ENCODE measurements around the gene MED13L.
"Not testable (repeated sequence)": the region's sequence is repeated elsewhere in the genome, so short reads cannot be mapped to it uniquely, and the experiment has no call there.

MED13L gene

DNA sequence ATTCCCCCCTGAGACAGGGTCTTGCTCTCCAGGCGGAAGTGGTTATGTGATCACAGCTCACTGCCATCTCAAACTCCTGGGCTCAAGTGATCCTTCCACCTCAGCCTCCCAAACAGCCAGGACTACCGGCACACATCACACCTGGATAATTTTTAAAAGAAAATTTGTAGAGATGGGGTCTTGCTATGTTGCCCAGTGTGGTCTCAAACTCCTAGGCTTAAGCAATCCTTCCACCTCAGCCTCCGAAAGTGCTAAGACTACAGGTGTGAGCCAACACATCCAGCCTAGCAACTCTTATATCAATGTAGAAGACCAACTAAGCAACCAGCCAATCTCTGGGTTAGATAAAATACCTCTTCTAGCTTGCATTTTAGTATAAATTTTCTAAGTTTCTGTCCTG lies 297.2 kb downstream of the MED13L start:
- no peak overlapping the region for H3K27ac Mint-ChIP-seq

DNA sequence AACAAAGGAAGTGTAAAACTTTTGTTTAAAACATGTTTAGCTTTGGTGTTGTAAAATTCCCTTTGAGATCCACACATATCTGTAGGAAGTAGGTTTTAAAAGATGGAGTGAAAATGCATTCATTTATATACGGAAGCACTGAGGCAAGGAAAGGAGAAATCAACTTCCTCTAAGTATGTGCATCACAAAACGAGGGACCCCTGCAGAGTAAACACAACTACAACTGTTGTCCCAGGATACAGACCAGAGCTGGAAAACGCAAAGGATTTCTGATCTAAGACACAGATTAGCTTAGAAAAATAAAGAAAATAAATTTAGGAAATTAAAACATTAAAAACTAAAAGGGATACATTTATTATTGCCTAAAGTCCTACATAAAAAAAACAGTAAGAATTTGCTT lies 297.6 kb downstream of the MED13L start:
- no peaks in the 10 kb centered on the region for H3K27me3 Mint-ChIP-seq
- H3K27ac Mint-ChIP-seq: no peak overlapping the region
- no peak overlapping the region for H3K4me3 Mint-ChIP-seq
- H3K4me1 Mint-ChIP-seq: no peaks in the 10 kb centered on the region
- H3K9me3 Mint-ChIP-seq: no peaks in the 10 kb centered on the region
- ATAC-seq (no peak), DNase-seq (no peak)

More for the DNA sequence above, 297.2 kb downstream of the MED13L start:
- no peak for ATAC-seq
- DNase-seq: no peak
- Mint-ChIP-seq H3K4me3 (no peak overlapping the region), H3K4me1 (no peaks in the 10 kb centered on the region), H3K9me3 (no peaks in the 10 kb centered on the region), H3K27me3 (no peaks in the 10 kb centered on the region)

DNA sequence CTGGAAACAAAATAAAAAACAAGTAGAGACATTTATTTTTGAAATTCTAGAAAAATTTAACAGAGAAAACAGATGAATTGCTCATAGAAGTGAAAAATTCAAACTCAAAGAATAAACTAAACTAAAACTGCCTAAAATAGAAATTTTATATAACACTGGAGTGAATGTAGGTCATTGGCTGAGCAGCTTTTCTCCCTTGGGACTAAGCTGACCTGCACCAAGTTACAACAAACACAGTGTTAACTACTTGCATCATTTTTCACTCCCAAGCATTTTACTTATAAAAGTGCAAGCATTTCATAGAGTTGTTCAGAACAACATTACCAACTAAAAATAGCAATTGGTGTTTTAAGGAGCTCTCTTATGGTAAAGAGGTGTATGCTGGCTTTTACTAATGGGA lies 298.1 kb downstream of the MED13L start:
- Mint-ChIP-seq H3K4me1 (no peaks in the 10 kb centered on the region), H3K27ac (no peak overlapping the region), H3K4me3 (no peak overlapping the region)

DNA sequence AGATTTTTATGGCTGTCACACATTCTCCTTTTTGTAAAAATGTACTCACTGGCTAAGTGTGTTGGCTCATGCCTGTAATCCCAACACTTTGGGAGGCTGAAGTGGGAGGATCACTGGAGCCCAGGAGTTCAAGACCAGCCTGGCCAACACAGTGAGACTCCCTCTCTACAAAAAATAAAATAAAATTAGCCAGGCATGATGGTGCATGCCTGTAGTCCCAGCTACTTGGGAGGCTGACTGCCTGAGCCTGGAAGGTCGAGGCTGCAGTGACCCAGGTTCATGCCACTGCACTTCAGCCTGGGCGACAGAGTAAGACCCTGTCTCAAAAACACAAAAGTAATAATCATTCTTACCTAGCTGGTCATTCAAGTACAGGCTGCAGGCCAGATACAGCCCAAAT lies 300.7 kb downstream of the MED13L start:
- H3K27ac Mint-ChIP-seq: peak overlapping the region in 1 of 2 donors; percentile 13
- not testable (repeated sequence) for DNase-seq

More for the DNA sequence above, 298.1 kb downstream of the MED13L start:
- H3K27me3 Mint-ChIP-seq: no peaks in the 10 kb centered on the region
- no peak for DNase-seq
- no peak for ATAC-seq
- no peaks in the 10 kb centered on the region for H3K9me3 Mint-ChIP-seq

DNA sequence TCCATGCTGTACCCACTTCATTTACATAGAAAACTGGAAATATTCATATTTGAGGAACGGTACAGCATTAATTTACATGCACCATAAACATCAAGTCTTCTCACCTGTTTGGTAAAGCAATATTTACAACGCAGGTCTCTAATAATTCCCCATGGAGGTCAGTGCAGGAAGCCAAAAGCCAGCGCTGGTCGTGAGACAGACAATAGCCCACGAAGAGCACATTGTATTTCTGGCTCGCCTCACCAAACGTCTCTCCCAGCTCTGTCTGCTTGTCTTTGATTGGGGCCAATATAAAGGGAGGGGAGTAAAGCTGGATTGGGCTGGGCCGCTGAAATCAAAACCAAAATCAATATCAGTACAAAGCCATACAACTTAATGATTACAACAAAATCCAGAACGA lies 302.1 kb downstream of the MED13L start:
- Mint-ChIP-seq H3K27me3 (no peaks in the 10 kb centered on the region), H3K9me3 (no peaks in the 10 kb centered on the region), H3K4me1 (no peaks in the 10 kb centered on the region), H3K4me3 (no peak overlapping the region), H3K27ac (no peak overlapping the region)
- ATAC-seq: no peak
- DNase-seq: no peak

More for the DNA sequence above, 300.7 kb downstream of the MED13L start:
- not testable (repeated sequence) for H3K27me3 Mint-ChIP-seq, H3K4me3 Mint-ChIP-seq, H3K4me1 Mint-ChIP-seq, ATAC-seq, H3K9me3 Mint-ChIP-seq

DNA sequence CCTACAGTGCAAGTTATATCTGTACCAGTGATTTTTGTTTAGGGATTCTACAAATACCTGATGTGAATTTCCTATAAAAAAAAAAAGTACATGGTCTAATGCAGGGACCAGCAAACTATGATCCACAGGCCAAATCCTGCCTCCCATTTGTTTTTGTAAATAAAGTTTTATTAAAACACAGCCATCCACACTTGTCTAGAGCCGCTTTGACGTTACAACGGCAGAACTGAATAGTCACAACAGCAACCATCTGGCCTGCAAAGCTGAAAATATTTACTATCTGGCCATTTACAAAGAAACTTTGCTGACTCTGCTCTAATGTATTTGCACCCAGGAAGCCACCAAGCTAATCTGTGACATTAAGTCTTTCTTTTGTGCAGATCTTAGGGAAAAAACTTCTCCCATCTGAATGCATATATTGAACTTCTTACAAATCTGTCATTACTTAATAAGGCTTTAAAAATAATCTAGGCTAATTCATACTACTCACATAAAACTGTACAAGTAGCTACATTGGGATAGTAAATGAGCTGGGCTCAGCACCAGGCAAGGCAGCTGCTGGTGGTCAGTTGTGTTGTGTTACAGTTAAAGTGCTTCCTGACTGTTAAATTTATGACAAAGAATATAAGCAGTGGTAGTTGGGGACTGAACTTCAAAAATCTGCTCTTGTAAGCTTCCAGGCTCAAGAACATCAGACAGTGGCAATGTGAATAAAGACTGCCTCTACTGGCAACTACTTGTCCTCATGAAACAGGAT lies 303.3 kb downstream of the MED13L start:
- ATAC-seq: no peak
- no peaks in the 10 kb centered on the region for H3K27me3 Mint-ChIP-seq
- H3K4me3 Mint-ChIP-seq: no peak overlapping the region
- no peak overlapping the region for H3K27ac Mint-ChIP-seq
- DNase-seq: no peak
- no peaks in the 10 kb centered on the region for H3K4me1 Mint-ChIP-seq
- H3K9me3 Mint-ChIP-seq: no peaks in the 10 kb centered on the region

DNA sequence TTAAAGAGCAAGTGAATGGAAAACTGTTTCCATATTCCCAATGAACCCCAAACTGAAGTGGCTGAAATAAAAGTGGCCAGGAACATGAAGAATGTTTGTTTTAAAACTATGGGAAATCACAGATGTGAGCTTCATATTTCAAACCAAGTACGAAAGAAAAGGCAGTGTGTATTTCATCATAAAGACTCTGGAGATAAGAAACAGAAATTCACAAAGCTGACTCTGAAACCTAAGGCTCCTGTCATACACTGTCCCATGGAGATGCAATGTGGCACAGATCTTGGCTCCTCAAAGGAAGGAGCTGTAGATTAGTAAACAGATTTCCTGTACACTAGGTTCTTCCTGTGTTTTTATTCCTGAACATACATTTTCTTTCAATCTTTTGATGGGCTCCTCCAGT lies 304.4 kb downstream of the MED13L start:
- Mint-ChIP-seq H3K4me3 (no peak overlapping the region), H3K27me3 (no peaks in the 10 kb centered on the region), H3K27ac (peak overlapping the region in 1 of 2 donors; percentile 80), H3K4me1 (no peaks in the 10 kb centered on the region), H3K9me3 (no peaks in the 10 kb centered on the region)
- ATAC-seq: no peak
- DNase-seq: no peak

DNA sequence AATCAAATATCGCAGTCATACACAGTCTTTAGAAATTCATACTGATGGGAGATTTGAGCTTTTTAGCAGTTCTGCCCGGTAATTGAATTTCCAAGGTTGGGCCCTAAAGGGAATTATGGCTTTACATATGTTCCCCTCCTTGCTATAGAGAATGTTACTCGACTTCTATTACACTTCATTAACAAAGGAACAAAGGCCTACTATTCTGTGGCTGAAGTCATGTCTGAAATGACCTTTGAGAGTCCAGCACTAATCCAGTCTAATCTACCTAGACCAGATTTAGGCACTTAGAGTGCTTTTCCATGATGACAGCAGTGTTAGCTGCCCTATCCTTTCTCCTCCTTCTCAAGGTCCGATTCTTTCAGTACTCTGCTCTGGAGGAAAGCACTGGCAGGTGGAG lies 305.3 kb downstream of the MED13L start:
- ATAC-seq: no peak
- DNase-seq: no peak
- peak overlapping the region; percentile 16 to 80 for H3K27ac Mint-ChIP-seq
- no peaks in the 10 kb centered on the region for H3K27me3 Mint-ChIP-seq
- H3K4me3 Mint-ChIP-seq: no peak overlapping the region
- H3K4me1 Mint-ChIP-seq: no peaks in the 10 kb centered on the region
- no peaks in the 10 kb centered on the region for H3K9me3 Mint-ChIP-seq

DNA sequence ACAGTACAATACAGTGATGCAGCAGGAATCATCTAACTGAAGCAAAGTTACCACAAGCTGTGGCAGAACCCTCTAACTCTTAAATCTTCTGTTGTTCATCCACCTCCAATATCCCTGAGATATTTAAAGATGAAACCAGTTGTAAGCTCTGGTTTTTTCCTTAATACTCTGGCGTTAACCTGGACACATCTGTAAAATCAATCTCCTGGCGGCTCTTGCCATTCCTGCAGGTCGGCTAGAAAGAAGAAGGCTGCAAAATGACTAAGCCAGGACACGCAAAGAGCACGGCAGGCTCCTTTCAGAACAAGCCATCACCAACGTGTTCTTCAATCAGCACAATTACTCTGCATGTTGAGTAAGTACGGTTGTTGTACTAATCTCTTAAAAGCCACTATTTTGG lies 309.3 kb downstream of the MED13L start:
- H3K4me3 Mint-ChIP-seq: no peak overlapping the region
- H3K27me3 Mint-ChIP-seq: no peaks in the 10 kb centered on the region
- DNase-seq (no peak), ATAC-seq (no peak)
- H3K4me1 Mint-ChIP-seq: peaks cover 16% of the 10 kb centered on the region
- H3K9me3 Mint-ChIP-seq: no peaks in the 10 kb centered on the region
- peak overlapping the region in 1 of 2 donors; percentile 20 for H3K27ac Mint-ChIP-seq

DNA sequence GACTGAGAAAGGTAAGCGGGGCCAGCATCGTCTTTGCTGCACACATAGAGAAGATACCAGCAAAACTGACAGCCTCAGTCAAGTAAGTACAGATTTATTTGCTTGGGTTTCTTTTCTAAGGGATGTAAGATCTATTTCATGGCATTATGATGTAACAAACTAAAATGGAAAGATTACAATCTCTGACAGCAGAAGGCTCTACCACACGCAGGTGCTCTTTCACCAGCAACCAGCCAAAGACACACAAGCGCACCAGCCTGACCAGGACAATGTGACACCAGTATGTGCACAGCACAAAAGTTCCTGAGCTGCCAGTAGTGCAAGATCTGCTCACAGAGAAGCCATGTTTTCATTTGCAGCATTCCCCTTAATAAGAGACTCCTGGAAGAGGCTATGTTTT lies 311.1 kb downstream of the MED13L start:
- DNase-seq: no peak
- Mint-ChIP-seq H3K27ac (peak overlapping the region in 1 of 2 donors; percentile 12), H3K9me3 (no peaks in the 10 kb centered on the region), H3K4me1 (peaks cover 19% of the 10 kb centered on the region), H3K4me3 (no peak overlapping the region), H3K27me3 (no peaks in the 10 kb centered on the region)
- no peak for ATAC-seq

DNA sequence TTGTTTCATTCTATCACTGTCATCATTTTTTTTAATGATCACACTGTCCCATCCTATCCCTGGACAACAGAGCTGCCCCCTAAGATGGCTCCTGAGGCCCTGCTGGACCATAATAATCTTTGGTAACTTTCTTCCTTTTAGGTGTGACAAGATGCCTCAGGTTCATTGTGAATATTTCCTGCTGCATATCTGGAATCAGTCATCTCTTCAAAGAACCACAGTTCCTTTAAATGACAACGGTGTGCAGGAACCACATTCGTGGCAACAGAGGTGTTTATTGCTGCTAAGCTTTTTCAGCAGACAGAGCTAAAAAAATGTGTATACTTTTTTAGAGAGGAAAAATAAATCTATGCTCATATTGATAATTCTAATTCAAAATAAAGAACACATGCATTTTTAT lies 312.9 kb downstream of the MED13L start:
- no peaks in the 10 kb centered on the region for H3K9me3 Mint-ChIP-seq
- ATAC-seq: peak; percentile 46
- no peak for DNase-seq
- no peak overlapping the region for H3K4me3 Mint-ChIP-seq
- peaks cover 27% of the 10 kb centered on the region for H3K4me1 Mint-ChIP-seq
- H3K27ac Mint-ChIP-seq: peak overlapping the region in 1 of 2 donors; percentile 82
- H3K27me3 Mint-ChIP-seq: no peaks in the 10 kb centered on the region

DNA sequence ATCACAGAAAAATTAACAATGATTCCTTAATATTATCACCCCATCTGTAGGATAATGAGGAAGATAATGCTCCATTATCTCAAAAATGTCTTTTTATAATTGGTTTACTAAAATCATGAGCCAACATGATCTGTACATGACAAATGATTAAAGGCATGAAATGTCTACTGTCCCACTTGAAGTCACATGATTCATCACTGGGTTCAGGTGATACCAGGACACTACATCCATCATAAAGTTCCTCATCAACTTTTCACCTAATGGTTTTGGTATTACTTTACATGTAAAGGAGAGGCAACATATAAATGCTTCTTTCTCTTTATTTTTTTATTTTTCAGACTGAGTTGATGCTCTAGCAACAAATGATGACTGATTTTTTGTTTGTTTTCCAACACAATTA lies 313.3 kb downstream of the MED13L start:
- Mint-ChIP-seq H3K27me3 (no peaks in the 10 kb centered on the region), H3K4me3 (no peak overlapping the region), H3K9me3 (no peaks in the 10 kb centered on the region), H3K27ac (peak overlapping the region; percentile 59 to 82), H3K4me1 (peaks cover 27% of the 10 kb centered on the region)
- ATAC-seq (no peak), DNase-seq (no peak)

DNA sequence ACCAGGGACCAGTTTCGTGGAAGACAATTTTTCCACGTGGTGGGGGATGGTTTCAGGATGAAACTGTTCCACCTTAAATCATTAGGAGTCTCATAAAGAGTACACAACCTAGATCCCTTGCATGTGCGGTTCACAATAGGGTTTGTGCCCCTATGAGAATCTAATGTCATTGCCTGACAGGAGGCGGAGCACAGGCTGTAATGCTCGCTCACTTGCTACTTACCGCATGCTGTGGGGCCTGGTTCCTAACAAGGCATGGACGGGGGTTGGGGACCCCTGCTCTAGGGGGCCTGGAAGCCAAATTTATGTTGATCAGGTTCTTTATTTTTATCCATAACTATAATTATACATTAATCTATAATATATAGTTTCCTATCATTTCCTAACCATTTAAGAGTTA lies 315.3 kb downstream of the MED13L start:
- no peak for DNase-seq
- Mint-ChIP-seq H3K4me1 (peaks cover 27% of the 10 kb centered on the region), H3K9me3 (no peaks in the 10 kb centered on the region)

DNA sequence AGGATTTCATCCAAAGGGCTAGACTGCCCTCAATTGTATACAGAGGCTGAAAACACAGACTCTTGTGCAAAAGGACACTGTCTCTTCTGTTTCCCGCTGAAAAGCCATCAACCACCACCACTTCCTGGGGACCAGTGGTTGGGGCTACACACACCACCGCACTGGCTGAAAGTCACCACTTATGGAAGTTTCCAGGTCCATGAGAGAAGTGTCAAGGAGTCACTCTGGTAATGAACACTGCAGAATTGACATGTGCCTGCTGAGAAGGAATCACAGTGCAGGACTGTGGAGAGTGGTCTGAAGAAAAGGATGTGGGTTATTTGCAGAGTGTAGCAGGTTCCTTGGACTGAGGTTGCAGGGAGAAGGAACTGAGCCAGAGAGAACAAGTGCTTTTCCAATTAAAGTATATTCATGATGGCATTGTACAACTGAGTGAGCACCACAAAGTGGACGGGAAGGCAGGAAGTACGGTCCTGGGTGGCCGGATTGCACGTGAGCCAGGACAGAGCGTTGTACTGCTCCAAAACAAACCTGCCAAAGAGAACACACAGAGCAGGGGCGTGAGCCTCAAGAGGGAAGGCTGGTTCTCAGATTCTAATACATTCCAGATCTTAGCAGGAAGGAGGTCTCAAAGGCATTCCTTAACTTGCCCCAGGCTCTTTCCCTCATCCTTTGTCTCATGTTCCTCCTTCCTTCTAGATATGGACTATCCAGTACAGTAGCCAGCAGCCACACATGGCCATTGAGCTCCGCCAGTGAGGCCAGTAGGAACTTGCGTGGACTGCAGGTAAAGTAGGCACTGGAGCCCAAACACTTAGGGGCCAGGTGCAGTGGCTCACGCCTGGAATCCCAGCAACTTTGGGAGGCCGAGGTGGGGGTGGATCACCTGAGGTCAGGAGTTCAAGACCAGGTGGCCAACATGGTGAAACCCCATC lies 316.4 kb downstream of the MED13L start:
- H3K4me1 Mint-ChIP-seq: peaks cover 22% of the 10 kb centered on the region
- no peaks in the 10 kb centered on the region for H3K27me3 Mint-ChIP-seq
- H3K9me3 Mint-ChIP-seq: no peaks in the 10 kb centered on the region
- DNase-seq: peak in 1 of 2 donors; percentile 38
- no peak overlapping the region for H3K4me3 Mint-ChIP-seq
- H3K27ac Mint-ChIP-seq: peak overlapping the region; percentile 49 to 54
- peak; percentile 87 for ATAC-seq

More for the DNA sequence above, 315.3 kb downstream of the MED13L start:
- no peak overlapping the region for H3K4me3 Mint-ChIP-seq
- H3K27me3 Mint-ChIP-seq: no peaks in the 10 kb centered on the region
- H3K27ac Mint-ChIP-seq: no peak overlapping the region
- ATAC-seq: no peak

DNA sequence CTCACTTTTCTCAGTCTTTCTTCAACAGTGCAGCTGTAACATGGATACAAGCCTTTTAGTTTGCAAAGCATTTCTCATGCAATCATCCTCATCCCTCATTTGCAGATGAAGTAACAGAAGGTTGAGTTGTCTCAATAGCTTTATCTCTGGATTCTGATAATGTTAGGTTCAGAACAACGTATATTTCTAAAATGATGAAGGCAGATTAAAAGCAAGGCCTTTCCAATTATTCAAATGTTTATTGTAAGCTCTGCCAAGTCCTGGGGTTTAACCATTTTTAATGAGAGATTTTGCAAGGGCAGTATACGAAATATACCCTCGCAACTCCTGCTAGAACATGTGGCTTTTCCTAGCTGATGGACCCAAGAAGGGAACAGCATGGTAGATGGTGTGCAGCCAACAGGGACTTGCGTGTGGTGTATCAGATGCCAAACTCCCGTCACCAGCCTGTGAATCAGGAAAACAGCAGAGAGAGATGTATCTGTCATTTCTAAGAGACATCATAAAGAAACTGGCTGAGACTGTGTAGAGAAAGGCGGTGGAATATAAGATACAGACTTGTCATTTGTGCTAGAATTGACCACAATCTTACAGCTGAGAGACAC lies 319.7 kb downstream of the MED13L start:
- Mint-ChIP-seq H3K4me3 (no peak overlapping the region), H3K27me3 (no peaks in the 10 kb centered on the region), H3K9me3 (no peaks in the 10 kb centered on the region), H3K4me1 (peaks cover 11% of the 10 kb centered on the region), H3K27ac (no peak overlapping the region)
- DNase-seq: no peak
- ATAC-seq: no peak

DNA sequence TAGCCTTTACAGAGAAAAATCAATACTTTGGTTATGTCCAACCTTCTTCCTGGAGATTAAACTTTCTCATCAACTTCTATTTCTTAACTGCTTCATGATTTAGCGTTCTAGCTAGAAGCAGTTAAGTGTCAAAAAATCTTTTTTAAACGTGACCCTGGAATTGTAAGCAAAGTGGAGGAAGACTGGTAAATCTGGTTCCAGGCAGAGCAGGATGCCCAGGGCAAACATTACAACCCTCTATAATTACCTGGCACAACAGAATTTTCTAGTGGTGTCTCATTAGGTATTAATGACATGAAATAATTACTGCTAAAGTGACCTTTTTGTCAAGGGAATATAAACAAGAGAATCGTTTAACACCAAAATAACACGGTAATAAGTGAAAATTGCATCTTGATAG lies 320.8 kb downstream of the MED13L start:
- DNase-seq (no peak), ATAC-seq (no peak)
- peaks cover 10% of the 10 kb centered on the region for H3K4me1 Mint-ChIP-seq
- no peak overlapping the region for H3K27ac Mint-ChIP-seq
- H3K4me3 Mint-ChIP-seq: no peak overlapping the region
- no peaks in the 10 kb centered on the region for H3K9me3 Mint-ChIP-seq
- H3K27me3 Mint-ChIP-seq: no peaks in the 10 kb centered on the region

All from stimulated activated naive CD8-positive, alpha-beta T cell treated with anti-CD3 and anti-CD28 coated beads, Interleukin-15, amount 100 ng/mL, for 72 hours (primary cell).